LNCAP (cell line): Measurements from ENCODE around the gene MAP3K9.

Experiments used
- CTCF ChIP-seq: fragments of 450-650 bp; IDR thresholded peaks from 2 replicates; pipeline ENCODE4 v1.5.1; 2017; ENCODE audit warnings: mild to moderate bottlenecking

The MAP3K9 gene

DNA sequence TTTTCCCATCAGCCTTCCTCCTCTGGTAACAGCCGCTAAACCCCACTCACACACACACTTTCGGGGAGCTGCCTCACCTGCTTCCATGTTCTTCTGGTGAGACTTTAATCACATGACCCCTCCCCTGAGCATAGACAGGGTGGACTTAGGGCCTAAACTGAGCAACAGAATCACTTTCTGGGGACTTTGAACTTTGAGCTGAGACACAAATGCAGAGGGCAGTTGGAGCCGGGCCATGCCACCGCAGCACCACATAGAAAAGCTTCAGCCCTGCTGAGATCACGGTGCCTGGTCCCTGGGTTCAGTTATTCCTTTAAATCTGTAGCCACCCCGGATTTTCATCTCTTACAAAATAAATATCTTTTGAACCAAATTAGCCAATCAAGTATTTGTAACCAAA, 18.4 kb upstream of the MAP3K9 start:
- no peak for TF ChIP-seq CTCF

DNA sequence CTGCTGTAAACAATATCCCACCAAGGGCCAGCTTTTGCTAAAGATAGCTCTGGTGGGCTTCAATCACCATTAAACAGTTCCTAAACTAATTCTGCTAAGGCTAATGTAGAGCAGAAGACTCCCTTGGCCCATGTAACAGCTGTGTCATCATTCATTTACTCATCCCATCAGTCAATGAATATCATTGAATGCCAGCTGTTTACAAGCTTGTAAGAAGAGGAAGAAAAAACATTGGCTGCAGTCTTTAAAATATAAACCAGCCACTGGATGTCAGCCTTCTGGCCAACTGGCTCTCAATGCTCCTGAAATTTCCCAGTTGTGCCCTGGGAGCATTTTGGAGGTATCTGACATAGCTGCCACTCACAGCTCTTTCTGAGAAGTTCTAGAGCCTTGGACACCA, 18.0 kb upstream of the MAP3K9 start:
- no peak for TF ChIP-seq CTCF

- no peak for TF ChIP-seq CTCF
These were observed 14.0 kb upstream of the MAP3K9 start for GRCh38 chr14:70823281-70823680.

DNA sequence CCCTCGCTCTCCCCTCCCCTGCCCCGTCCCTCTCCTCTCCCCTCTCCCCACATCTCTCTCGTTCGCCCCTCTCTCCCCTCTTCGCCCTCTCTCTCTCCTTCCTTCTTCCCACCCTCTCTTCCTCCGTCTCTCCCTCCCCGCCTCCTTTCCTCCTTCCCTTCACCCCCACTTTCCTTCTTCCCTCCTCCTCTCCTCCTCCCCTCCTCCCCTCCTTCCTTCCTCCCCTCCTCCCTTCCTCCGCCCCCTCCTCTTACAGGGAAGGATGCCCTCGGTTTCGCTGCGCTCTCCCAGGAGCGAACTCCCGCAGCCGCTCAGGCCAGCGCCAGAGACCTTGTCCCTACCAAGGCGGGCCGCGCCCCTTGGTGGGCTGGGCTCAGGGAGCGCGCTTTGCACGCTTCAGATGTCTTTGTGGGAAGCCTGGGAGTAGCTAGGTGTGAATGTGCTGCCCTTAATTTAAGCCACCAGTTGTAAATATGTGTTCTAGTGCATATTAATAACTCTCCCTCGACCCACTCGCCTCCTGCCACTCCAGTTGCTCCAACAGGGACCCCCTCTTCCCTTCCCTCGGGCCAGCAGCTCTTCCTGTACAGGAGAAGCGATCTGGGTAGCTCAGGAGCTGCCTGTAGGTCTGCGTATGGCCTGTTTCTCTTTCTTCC, 13.3 kb upstream of the MAP3K9 start:
- no peak for TF ChIP-seq CTCF

GRCh38 chr14:70821584-70822529, 12.5 kb upstream of the MAP3K9 start:
- no peak for TF ChIP-seq CTCF

DNA sequence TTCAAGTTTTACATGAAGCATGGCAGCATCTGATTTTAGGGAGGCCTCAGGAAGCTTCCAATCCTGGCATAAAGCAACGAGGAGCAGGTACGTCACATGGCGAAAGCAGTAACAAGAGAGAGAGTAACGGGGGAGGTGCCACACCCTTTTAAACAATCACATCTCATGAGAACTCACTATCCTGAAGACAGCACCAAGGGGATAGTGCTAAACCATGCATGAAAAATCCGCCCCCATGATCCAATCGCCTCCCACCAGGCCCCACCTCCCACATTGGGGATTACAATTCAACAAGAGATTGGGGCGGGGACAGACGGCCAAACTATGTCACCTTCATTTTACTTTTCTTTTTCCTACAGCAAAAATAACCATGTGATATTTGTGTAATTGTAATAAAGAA, 7.2 kb upstream of the MAP3K9 start:
- no peak for TF ChIP-seq CTCF

- no peak for TF ChIP-seq CTCF
These were observed 5.2 kb upstream of the MAP3K9 start for GRCh38 chr14:70814466-70814865.
